HL-60 (cell line): ENCODE measurements around the gene RPRML.
"Not testable (repeated sequence)": the region's sequence is repeated elsewhere in the genome, so short reads cannot be mapped to it uniquely, and the experiment has no call there.

Source experiments
- DNase-seq, 2 experiments: peaks; one replicate each; pipeline ENCODE4 v3.0.0-alpha.2; 2010 to 2020; ENCODE audit warnings: low read depth in 1 of 2, low spot score in 1 of 2
- H3K27ac ChIP-seq: fragments of 250-450 bp; sonication (Bioruptor Pico); replicated peaks from 2 replicates; pipeline ENCODE4 v1.5.1; 2020; ENCODE audit warnings: mild to moderate bottlenecking, moderate library complexity
- H3K27me3 ChIP-seq: fragments of 250-450 bp; sonication (Bioruptor Pico); 2 replicates; pipeline ENCODE4 v1.5.1; 2021; ENCODE audit warnings: mild to moderate bottlenecking, moderate library complexity; ENCODE audit not compliant: insufficient read depth, poor library complexity, severe bottlenecking
- H3K4me3 ChIP-seq: replicated peaks from 2 replicates; pipeline ENCODE4 v1.5.1; 2011; ENCODE audit warnings: mild to moderate bottlenecking, control low read depth, low read length; ENCODE audit not compliant: insufficient read depth
- CTCF ChIP-seq: IDR thresholded peaks from one replicate; pipeline ENCODE4 v1.5.1; 2011; ENCODE audit warnings: low read length, control low read depth, inconsistent platforms; ENCODE audit not compliant: insufficient read depth
- GABPA ChIP-seq: IDR thresholded peaks from 2 replicates; pipeline ENCODE4 v1.6.1; 2012; ENCODE audit warnings: low read depth
- POLR2AphosphoS5 ChIP-seq: IDR thresholded peaks from 2 replicates; pipeline ENCODE4 v1.6.1; 2012; ENCODE audit warnings: low read depth
- REST ChIP-seq: IDR thresholded peaks from 2 replicates; pipeline ENCODE4 v1.6.1; 2012; ENCODE audit warnings: low read depth; ENCODE audit not compliant: insufficient replicate concordance
- SPI1 ChIP-seq: IDR thresholded peaks from 2 replicates; pipeline ENCODE4 v1.6.1; 2012; ENCODE audit warnings: low read depth, mild to moderate bottlenecking, borderline replicate concordance

RPRML gene

GRCh38 chr17:47009759-47010594 lies 30.9 kb upstream of the RPRML start:
- Histone ChIP-seq H3K4me3 (no peak overlapping the region), H3K27me3 (no peaks in the 10 kb centered on the region), H3K27ac (no peak overlapping the region)
- TF ChIP-seq CTCF = no peak
- TF ChIP-seq SPI1 = no peak
- no peak for TF ChIP-seq POLR2AphosphoS5
- TF ChIP-seq REST = no peak
- TF ChIP-seq GABPA = no peak
- DNase-seq = no peak

GRCh38 chr17:47004906-47005305 lies 25.9 kb upstream of the RPRML start:
- no peak for DNase-seq
- H3K27ac ChIP-seq = no peak overlapping the region
- H3K27me3 ChIP-seq = no peaks in the 10 kb centered on the region
- H3K4me3 ChIP-seq = no peak overlapping the region
- TF ChIP-seq REST (no peak), GABPA (no peak), CTCF (no peak), POLR2AphosphoS5 (no peak), SPI1 (no peak)

- not testable (repeated sequence) for DNase-seq
Observed at GRCh38 chr17:47003864-47004263, 24.8 kb upstream of the RPRML start.

GRCh38 chr17:46995841-46996571 lies 17.0 kb upstream of the RPRML start:
- TF ChIP-seq SPI1 (no peak), REST (no peak), POLR2AphosphoS5 (no peak), GABPA (no peak), CTCF (no peak)
- no peaks in the 10 kb centered on the region for H3K27me3 ChIP-seq
- no peak for DNase-seq
- H3K4me3 ChIP-seq = no peak overlapping the region
- H3K27ac ChIP-seq = no peak overlapping the region

More at GRCh38 chr17:47003864-47004263, 24.8 kb upstream of the RPRML start:
- H3K27me3 ChIP-seq, H3K4me3 ChIP-seq, H3K27ac ChIP-seq: not testable (repeated sequence)
